Skeletal muscle satellite cell (primary cell): Measurements from ENCODE around the gene SORCS2.

Source experiments
- H3K27me3 ChIP-seq: 2 replicates; pipeline ENCODE4 v1.7.0; 2013; ENCODE audit warnings: low read length; ENCODE audit not compliant: control insufficient read depth, insufficient read depth
- H3K36me3 ChIP-seq: 2 replicates; pipeline ENCODE4 v1.7.0; 2013; ENCODE audit warnings: mild to moderate bottlenecking, control low read depth, low read length; ENCODE audit not compliant: insufficient read depth
- H3K4me1 ChIP-seq: 2 replicates; pipeline ENCODE4 v1.7.0; 2013; ENCODE audit warnings: low read length; ENCODE audit not compliant: control insufficient read depth, insufficient read depth
- H3K4me2 ChIP-seq: 2 replicates; pipeline ENCODE4 v1.7.0; 2013; ENCODE audit warnings: mild to moderate bottlenecking, low read length
- H3K4me3 ChIP-seq: 2 replicates; pipeline ENCODE4 v1.7.0; 2013; ENCODE audit warnings: low read length
- H3K9ac ChIP-seq: 2 replicates; pipeline ENCODE4 v1.7.0; 2013; ENCODE audit warnings: mild to moderate bottlenecking, low read depth, low read length, moderate library complexity
- H3K9me3 ChIP-seq: replicated peaks from 2 replicates; pipeline ENCODE4 v1.7.0; 2013; ENCODE audit warnings: mild to moderate bottlenecking, control low read depth, low read length

Gene SORCS2

GRCh38 chr4:7419961-7420660 lies 227.8 kb downstream of the SORCS2 start:
- peaks cover 35% of the 10 kb centered on the region for H3K27me3 ChIP-seq
- H3K4me3 ChIP-seq = no peak overlapping the region
- H3K9ac ChIP-seq = no peak overlapping the region
- H3K9me3 ChIP-seq = no peaks in the 10 kb centered on the region
- H3K4me1 ChIP-seq = no peaks in the 10 kb centered on the region
- H3K4me2 ChIP-seq = no peak overlapping the region
- no peaks in the 10 kb centered on the region for H3K36me3 ChIP-seq

GRCh38 chr4:7420661-7421040 lies 228.3 kb downstream of the SORCS2 start:
- Histone ChIP-seq H3K4me1 (no peaks in the 10 kb centered on the region), H3K9ac (no peak overlapping the region), H3K4me3 (no peak overlapping the region), H3K27me3 (peaks cover 32% of the 10 kb centered on the region), H3K9me3 (no peaks in the 10 kb centered on the region), H3K4me2 (no peak overlapping the region), H3K36me3 (no peaks in the 10 kb centered on the region)

GRCh38 chr4:7421356-7422150 lies 229.2 kb downstream of the SORCS2 start:
- Histone ChIP-seq H3K9ac (no peak overlapping the region), H3K4me2 (no peak overlapping the region), H3K4me3 (no peak overlapping the region), H3K4me1 (no peaks in the 10 kb centered on the region), H3K9me3 (no peaks in the 10 kb centered on the region), H3K36me3 (no peaks in the 10 kb centered on the region), H3K27me3 (peaks cover 32% of the 10 kb centered on the region)

GRCh38 chr4:7422151-7422897 lies 230.0 kb downstream of the SORCS2 start:
- H3K36me3 ChIP-seq = no peaks in the 10 kb centered on the region
- no peaks in the 10 kb centered on the region for H3K4me1 ChIP-seq
- H3K4me2 ChIP-seq = no peak overlapping the region
- no peaks in the 10 kb centered on the region for H3K9me3 ChIP-seq
- H3K4me3 ChIP-seq = no peak overlapping the region
- H3K27me3 ChIP-seq = peaks cover 32% of the 10 kb centered on the region
- no peak overlapping the region for H3K9ac ChIP-seq

DNA sequence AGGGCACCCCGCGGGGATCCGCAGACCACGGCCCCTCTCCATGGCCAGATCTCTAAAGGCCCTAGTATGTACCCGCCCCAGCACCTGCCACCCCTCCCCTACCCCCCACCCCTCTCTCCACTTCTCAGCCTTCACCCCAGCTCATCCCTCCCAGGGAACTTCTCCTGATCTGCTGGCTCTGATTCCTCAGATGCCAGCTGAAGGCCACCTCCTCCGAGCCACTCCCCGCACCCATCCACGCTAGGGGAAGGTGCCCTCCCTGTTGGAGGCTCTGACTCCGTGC lies 230.5 kb downstream of the SORCS2 start:
- H3K4me1 ChIP-seq = no peaks in the 10 kb centered on the region
- H3K4me2 ChIP-seq = no peak overlapping the region
- no peaks in the 10 kb centered on the region for H3K36me3 ChIP-seq
- peaks cover 32% of the 10 kb centered on the region for H3K27me3 ChIP-seq
- no peak overlapping the region for H3K9ac ChIP-seq
- H3K9me3 ChIP-seq = no peaks in the 10 kb centered on the region
- H3K4me3 ChIP-seq = no peak overlapping the region

DNA sequence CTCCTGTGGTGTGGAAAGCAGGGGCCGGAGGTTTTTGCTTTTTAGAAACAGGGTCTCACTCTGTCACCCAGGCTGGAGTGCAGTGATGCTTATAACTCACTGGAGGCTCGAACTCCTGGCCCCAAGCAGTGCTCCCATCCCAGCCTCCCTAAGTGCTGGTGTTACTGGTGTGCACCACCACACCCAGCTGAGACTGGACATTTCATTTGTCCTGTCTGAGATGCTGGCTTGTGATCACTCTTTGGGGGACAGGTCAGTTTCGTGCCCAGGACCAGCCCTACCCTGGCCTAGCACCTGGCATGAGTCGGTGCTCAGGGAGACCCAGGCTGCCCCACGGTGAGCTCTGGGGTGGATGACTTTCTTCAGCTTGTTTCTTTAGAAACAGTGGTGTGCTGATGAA lies 231.1 kb downstream of the SORCS2 start:
- Histone ChIP-seq H3K36me3 (no peaks in the 10 kb centered on the region), H3K4me1 (no peaks in the 10 kb centered on the region), H3K4me3 (no peak overlapping the region), H3K4me2 (no peak overlapping the region), H3K27me3 (peaks cover 32% of the 10 kb centered on the region), H3K9me3 (no peaks in the 10 kb centered on the region), H3K9ac (no peak overlapping the region)

- Histone ChIP-seq H3K9ac (no peak overlapping the region), H3K4me1 (no peaks in the 10 kb centered on the region)
Measured at GRCh38 chr4:7423801-7424552, 231.6 kb downstream of the SORCS2 start.

GRCh38 chr4:7424553-7425111 lies 232.3 kb downstream of the SORCS2 start:
- Histone ChIP-seq H3K9ac (no peak overlapping the region), H3K4me3 (no peak overlapping the region), H3K4me2 (no peak overlapping the region), H3K36me3 (no peaks in the 10 kb centered on the region), H3K9me3 (no peaks in the 10 kb centered on the region), H3K27me3 (peaks cover 27% of the 10 kb centered on the region), H3K4me1 (no peaks in the 10 kb centered on the region)

More at GRCh38 chr4:7423801-7424552, 231.6 kb downstream of the SORCS2 start:
- Histone ChIP-seq H3K4me2 (no peak overlapping the region), H3K9me3 (no peaks in the 10 kb centered on the region), H3K36me3 (no peaks in the 10 kb centered on the region), H3K4me3 (no peak overlapping the region), H3K27me3 (peaks cover 32% of the 10 kb centered on the region)

DNA sequence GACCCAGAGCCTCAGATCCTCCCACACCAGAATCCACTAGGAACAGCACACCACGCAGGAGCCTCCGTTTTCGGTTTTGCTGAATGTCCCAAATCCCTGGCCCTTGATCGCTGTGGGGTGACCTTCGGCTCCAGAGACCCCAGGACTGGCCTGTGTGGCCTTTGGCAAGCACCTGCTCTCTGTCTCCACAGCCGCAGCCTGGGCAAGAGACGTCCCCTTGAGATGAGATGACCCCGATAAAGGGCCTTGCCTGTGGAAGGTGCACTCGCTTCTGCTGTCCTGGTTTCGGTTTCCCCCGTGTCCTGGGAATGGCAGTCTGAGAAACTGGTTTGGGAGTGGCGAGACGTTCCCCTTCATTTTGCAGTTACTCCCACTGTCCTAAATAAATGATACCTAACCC lies 232.8 kb downstream of the SORCS2 start:
- Histone ChIP-seq H3K27me3 (peaks cover 22% of the 10 kb centered on the region), H3K4me1 (no peaks in the 10 kb centered on the region), H3K4me3 (no peak overlapping the region), H3K36me3 (no peaks in the 10 kb centered on the region), H3K4me2 (no peak overlapping the region), H3K9me3 (no peaks in the 10 kb centered on the region), H3K9ac (no peak overlapping the region)

DNA sequence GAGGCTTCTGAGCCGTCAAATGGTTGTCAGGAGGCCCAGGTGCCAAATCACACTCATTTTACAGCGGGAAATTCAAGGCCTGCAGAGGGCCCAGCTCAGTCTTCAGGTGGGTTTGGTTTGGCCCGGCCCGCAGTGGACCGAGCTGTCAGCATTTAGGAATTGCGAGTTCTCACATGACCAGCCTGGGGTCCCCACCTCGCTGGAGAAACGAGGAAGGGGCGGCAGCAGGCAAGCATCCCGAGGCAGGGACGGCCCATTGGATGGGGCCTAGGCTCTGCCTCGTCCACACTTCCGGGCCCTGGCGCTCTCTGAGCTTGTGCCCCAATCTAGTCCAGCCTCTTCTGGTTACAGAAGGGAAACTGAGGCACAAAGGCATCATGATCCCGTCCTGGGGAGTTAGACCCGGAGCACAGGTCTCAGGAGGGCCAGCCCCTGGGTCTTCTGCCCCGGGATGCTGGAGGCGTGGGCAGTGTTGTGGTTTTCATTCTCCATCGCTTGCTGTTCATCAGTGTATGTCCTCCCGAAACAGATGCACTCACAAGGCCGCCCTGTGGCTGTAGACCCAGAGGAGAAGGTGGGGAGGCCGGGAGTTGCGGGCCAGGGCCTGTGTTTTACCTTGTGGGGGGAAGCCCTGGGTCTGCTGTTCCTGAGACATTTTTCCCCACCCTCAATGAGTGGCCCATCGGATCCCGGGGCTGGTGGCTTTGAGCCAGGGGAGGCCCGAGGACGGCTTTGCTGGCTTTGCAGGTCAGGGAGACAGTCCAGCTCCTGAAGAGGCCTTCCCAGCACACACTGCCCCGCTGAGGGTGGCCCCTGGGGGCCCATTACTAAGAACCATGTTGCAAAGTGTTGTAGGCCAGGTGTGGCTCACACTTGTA lies 233.5 kb downstream of the SORCS2 start:
- Histone ChIP-seq H3K4me3 (no peak overlapping the region), H3K9ac (no peak overlapping the region), H3K36me3 (no peaks in the 10 kb centered on the region), H3K4me2 (no peak overlapping the region), H3K27me3 (peaks cover 15% of the 10 kb centered on the region), H3K4me1 (no peaks in the 10 kb centered on the region), H3K9me3 (no peaks in the 10 kb centered on the region)
